ENCODE data around the gene SLC27A5. TPM values are rescaled to one million over a fixed set of nuclear protein-coding genes. Genes with fewer than 3 reads are reported as not detected.

Gene SLC27A5, protein sequence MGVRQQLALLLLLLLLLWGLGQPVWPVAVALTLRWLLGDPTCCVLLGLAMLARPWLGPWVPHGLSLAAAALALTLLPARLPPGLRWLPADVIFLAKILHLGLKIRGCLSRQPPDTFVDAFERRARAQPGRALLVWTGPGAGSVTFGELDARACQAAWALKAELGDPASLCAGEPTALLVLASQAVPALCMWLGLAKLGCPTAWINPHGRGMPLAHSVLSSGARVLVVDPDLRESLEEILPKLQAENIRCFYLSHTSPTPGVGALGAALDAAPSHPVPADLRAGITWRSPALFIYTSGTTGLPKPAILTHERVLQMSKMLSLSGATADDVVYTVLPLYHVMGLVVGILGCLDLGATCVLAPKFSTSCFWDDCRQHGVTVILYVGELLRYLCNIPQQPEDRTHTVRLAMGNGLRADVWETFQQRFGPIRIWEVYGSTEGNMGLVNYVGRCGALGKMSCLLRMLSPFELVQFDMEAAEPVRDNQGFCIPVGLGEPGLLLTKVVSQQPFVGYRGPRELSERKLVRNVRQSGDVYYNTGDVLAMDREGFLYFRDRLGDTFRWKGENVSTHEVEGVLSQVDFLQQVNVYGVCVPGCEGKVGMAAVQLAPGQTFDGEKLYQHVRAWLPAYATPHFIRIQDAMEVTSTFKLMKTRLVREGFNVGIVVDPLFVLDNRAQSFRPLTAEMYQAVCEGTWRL
- 10 to 100 TPM in 1 of 4 donors, 1 to 10 TPM in 3; 4.8 to 11.7 (median 8.1) TPM for total RNA-seq

- TF ChIP-seq, protein P1, sequence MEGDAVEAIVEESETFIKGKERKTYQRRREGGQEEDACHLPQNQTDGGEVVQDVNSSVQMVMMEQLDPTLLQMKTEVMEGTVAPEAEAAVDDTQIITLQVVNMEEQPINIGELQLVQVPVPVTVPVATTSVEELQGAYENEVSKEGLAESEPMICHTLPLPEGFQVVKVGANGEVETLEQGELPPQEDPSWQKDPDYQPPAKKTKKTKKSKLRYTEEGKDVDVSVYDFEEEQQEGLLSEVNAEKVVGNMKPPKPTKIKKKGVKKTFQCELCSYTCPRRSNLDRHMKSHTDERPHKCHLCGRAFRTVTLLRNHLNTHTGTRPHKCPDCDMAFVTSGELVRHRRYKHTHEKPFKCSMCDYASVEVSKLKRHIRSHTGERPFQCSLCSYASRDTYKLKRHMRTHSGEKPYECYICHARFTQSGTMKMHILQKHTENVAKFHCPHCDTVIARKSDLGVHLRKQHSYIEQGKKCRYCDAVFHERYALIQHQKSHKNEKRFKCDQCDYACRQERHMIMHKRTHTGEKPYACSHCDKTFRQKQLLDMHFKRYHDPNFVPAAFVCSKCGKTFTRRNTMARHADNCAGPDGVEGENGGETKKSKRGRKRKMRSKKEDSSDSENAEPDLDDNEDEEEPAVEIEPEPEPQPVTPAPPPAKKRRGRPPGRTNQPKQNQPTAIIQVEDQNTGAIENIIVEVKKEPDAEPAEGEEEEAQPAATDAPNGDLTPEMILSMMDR (IDR thresholded peaks at IDR 0.05), result no peak
- no peak for TF ChIP-seq POLR2A (IDR thresholded peaks at IDR 0.05)
- intact Hi-C loops (cut with DNase I; ENCODE audit: low total_unique reads), result no loop called here
- H3K4me3 ChIP-seq (ENCODE audit: low read depth, poor library complexity, severe bottlenecking), result no peak within 1 kb of the TSS
- 70 to 79% methylated on average over 2 to 6 of the region's 25 CpGs for WGBS, 2 donors
- DNase-seq (ENCODE audit: low spot score in 2 of 2), result no peak
Measured at GRCh38 chr19:58511353-58512208, at the start of gene SLC27A5. Gene SLC27A5 (minus strand): TSS chr19:58511992. CDS start chr19:58511955, 37 bp downstream.

- intact Hi-C loops (cut with DNase I; ENCODE audit: low total_unique reads), result no loop called here
- TF ChIP-seq POLR2A (IDR thresholded peaks at IDR 0.05), result no peak
- TF ChIP-seq, protein P1 (IDR thresholded peaks at IDR 0.05), result no peak
- H3K4me3 ChIP-seq (ENCODE audit: low read depth, poor library complexity, severe bottlenecking), result no peak overlapping the region
- DNase-seq (ENCODE audit: low spot score in 2 of 2), result peak in 1 of 2 donors; percentile 79
Measured at GRCh38 chr19:58560921-58561320, 49.1 kb upstream of the SLC27A5 start.

DNA sequence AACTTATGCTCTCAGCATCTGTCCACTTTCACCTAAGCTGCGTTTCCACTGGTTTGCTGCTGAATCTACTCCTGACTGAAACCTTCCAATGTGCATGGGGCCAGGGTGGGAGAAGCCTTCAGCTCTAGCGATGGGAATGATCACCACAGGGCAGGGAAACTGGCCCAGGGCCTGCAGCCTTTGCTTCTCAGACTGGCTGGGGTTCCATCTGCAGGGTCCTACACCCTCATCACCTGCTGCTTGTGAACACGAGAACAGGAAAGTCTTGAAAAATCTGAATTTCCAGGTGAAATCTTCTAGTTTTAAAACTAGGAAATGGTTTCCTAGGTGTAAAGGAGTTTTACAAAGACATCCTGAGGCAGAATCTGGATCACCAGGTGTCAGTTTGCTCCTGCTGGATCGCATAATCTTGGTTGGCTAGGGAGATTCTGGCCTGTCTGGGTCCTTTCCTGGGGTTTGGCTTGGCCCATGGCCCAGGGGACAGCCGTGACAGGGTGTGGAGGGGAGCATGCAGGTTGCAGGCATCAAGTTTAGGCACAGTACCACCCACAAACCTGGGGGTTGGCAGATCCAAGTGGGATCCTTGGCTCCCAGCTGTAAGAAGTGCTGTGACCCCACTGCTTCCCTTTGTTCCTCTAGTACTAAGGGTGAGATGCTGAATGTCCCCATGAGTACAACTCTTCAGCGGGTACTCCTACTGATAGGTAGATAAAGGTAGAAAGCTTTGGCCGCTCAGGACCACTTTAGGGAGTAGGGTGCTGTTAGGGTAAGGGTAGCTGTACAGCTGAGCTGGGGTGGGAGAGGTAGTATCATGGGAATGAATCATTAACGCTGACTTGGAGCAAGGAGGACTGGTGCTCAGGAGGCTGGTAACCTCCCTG lies 48.5 kb upstream of the SLC27A5 start:
- intact Hi-C loops (cut with DNase I; ENCODE audit: low total_unique reads), result no loop called here
- 68 to 77% methylated on average over 8 of the region's 8 CpGs for WGBS, 2 donors
- H3K4me3 ChIP-seq (ENCODE audit: low read depth, poor library complexity, severe bottlenecking), result peak overlapping the region; percentile 61
- peak in 1 of 2 donors; percentile 86 for DNase-seq (ENCODE audit: low spot score in 2 of 2)
- no peak for TF ChIP-seq POLR2A (IDR thresholded peaks at IDR 0.05)
- TF ChIP-seq, protein P1 (IDR thresholded peaks at IDR 0.05), result no peak

DNA sequence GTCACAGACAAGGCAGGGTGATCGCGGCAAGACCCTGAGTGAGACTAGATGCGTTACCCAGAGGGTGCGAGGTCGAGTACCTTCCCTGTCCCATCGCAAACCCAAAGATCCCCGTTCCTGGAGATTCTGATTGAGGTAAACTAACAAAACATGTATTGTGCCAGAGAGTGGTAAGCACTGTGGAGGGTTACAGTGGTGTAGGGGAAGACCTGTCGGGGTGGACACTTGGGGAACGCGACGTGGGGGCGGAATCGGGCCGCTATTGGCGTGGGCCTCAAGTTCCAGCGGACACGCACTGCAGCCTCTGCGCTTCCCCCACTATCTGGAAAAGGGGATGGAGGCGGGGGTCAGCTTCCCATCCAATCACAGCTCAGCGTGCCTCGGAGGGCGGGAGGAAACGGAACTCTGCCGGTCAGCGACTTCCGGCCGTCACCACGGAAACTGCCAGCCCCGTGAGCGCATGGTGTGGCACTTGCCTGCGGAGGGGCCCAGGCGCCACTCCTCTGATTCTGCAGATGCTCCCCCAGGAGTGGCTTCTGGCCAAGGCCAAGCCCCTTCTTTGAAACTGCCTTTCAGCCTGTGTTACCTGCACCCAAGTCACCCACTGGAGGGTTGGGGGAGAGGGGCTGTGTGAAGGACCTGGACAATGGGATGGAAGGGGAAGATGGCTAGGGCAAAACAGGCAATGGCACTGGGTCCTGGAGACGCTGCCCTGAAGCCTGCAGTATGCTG lies 47.6 kb upstream of the SLC27A5 start:
- WGBS, 2 donors, result 2% methylated on average over 31 to 33 of the region's 33 CpGs
- peak overlapping the region; percentile 61 for H3K4me3 ChIP-seq (ENCODE audit: low read depth, poor library complexity, severe bottlenecking)
- no peak for TF ChIP-seq POLR2A (IDR thresholded peaks at IDR 0.05)
- TF ChIP-seq, protein P1 (IDR thresholded peaks at IDR 0.05), result no peak
- peak; percentile 89 to 97 for DNase-seq (ENCODE audit: low spot score in 2 of 2)
- intact Hi-C loops (cut with DNase I; ENCODE audit: low total_unique reads), result no loop called here
